A549 treated with Mapracorat at 1 μM for 4 hours (cell line): ENCODE measurements around the gene IFT43. TPM values are rescaled to one million over a fixed set of nuclear protein-coding genes. Genes with fewer than 3 reads are reported as not detected.

ENCODE experiments used
- total RNA-seq: library from RNA; stranded (reverse); fragments of 200-300 nt; extraction: Qiagen RNA extraction; gene quantifications from 5 replicates; pipeline ENCODE4 v1.2.3, GENCODE V29; 2022

Gene IFT43
- total RNA-seq: 36.3 to 41.9 TPM (median 38.0 TPM) in 5 replicates

GRCh38 chr14:75985618-75986438, at the start of gene IFT43:
Gene IFT43, plus strand, starts transcription at chr14:75985763. Its CDS starts 24 bp downstream, at chr14:75985787.

GRCh38 chr14:75981426-75982265, 3.9 kb upstream of the IFT43 start, which contains the start of gene TGFB3:
Gene TGFB3, minus strand, starts transcription at chr14:75981995. Its CDS starts 1,102 bp downstream, at chr14:75980893.

Other genes with a start within 250 kb of the IFT43 start
- 0.43 to 0.94 TPM (median 0.65 TPM) in 5 replicates for gene TGFB3, start 3.8 kb upstream of the IFT43 start, total RNA-seq
- 15.1 to 23.3 TPM (median 21.1 TPM) in 5 replicates for gene GPATCH2L, start 166.2 kb downstream of the IFT43 start, total RNA-seq